ENCODE results near the gene CDX2. TPM values are rescaled to one million over a fixed set of nuclear protein-coding genes. Genes with fewer than 3 reads are reported as not detected.

Gene CDX2
- total and polyA plus RNA-seq, 10 of the 15 experiments (the other 5 are each of a cell fraction or from before 2014, with no cell fraction given), result 0.15 TPM; not detected in 9

DNA sequence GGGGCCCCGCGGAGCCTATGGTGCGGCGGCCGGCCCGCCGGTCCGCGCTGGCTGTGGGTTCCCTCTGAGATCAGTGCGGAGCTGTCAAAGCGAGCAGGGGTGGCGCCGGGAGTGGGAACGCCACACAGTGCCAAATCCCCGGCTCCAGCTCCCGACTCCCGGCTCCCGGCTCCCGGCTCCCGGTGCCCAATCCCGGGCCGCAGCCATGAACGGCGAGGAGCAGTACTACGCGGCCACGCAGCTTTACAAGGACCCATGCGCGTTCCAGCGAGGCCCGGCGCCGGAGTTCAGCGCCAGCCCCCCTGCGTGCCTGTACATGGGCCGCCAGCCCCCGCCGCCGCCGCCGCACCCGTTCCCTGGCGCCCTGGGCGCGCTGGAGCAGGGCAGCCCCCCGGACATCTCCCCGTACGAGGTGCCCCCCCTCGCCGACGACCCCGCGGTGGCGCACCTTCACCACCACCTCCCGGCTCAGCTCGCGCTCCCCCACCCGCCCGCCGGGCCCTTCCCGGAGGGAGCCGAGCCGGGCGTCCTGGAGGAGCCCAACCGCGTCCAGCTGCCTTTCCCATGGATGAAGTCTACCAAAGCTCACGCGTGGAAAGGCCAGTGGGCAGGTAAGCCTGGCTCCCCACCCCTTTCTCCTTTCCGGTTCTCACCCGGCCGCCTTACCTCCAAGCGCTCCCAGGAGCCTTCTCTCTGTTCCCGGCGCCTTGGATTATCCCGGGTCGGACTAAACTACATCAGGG lies 49.0 kb downstream of the CDX2 start, which contains the start of gene PDX1:
Gene PDX1 (plus strand): TSS at position 67 of the 743 bp plus-strand sequence. CDS start 139 bp downstream, at position 206.
- no peak within 1 kb of the TSS for H3K4me3 ChIP-seq
- ChIA-PET RAD21 (ENCODE audit: unreplicated experiment) (interaction anchor here (3.2 kb wide), 1 partner anchor 34 kb away, joined by 12 read pairs; no protein-coding TSS in a partner anchor), POLR2A (no interaction called here), CTCF (interaction anchor here (1.3 to 1.9 kb wide), 2 partner anchors 9 to 51 kb away, joined by 3 to 5 read pairs; no protein-coding TSS in a partner anchor), SMC1A (ENCODE audit: uncharacterized antibody, unreplicated experiment) (interaction anchor here (0.6 to 1.2 kb wide), 2 partner anchors 33 to 49 kb away, joined by 3 read pairs; no protein-coding TSS in a partner anchor)
- FAIRE-seq, result no peak
- no peak within 1 kb of the TSS for H3K27ac ChIP-seq (ENCODE audit: control insufficient read depth, insufficient read depth)
- H3K4me2 ChIP-seq (ENCODE audit: control insufficient read depth, insufficient read depth), result peak within 1 kb of the TSS; percentile 38
- H2AFZ ChIP-seq (ENCODE audit: control insufficient read depth, low read depth, low read length), result no peak within 1 kb of the TSS
- TF ChIP-seq ZNF274 (IDR thresholded peaks at IDR 0.05; ENCODE audit: insufficient read depth, insufficient read length), result no peak
- TF ChIP-seq, protein P1, sequence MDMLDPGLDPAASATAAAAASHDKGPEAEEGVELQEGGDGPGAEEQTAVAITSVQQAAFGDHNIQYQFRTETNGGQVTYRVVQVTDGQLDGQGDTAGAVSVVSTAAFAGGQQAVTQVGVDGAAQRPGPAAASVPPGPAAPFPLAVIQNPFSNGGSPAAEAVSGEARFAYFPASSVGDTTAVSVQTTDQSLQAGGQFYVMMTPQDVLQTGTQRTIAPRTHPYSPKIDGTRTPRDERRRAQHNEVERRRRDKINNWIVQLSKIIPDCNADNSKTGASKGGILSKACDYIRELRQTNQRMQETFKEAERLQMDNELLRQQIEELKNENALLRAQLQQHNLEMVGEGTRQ (IDR thresholded peaks at IDR 0.05; ENCODE audit: borderline replicate concordance, low read depth, low read length), result 0 out of 2 replicates have a peak, but pooled peaks have one; percentile 8
- peaks cover 2% of the 10 kb centered on the region; the same call in 1 of the 3 replicates for H3K9me3 ChIP-seq (replicated peaks; ENCODE audit: control insufficient read depth, insufficient read depth, low read length)
- ATAC-seq, result no peak
- H3K79me2 ChIP-seq (ENCODE audit: control insufficient read depth, insufficient read depth, low read length), result no peaks in the 10 kb centered on the region
- H3K4me1 ChIP-seq (ENCODE audit: control insufficient read depth, insufficient read depth, low read length), result no peaks in the 10 kb centered on the region
- H4K20me1 ChIP-seq (ENCODE audit: control insufficient read depth, insufficient read depth), result no peaks in the 10 kb centered on the region
- DNase-seq (ENCODE audit: low read depth, low spot score), result no peak
- 14% methylated on average over 44 of the region's 76 CpGs for WGBS (ENCODE audit: insufficient coverage, insufficient replicate concordance, low lambda C conversion rate, missing lambda C conversion rate)
- H3K36me3 ChIP-seq (ENCODE audit: control insufficient read depth in 2 of 2, insufficient read depth in 2 of 2, low read length in 1 of 2), result no peaks in the 10 kb centered on the region
- H3K27me3 ChIP-seq (replicated peaks in 1 of 2; ENCODE audit: control insufficient read depth in 2 of 2, insufficient read depth in 2 of 2, low read length in 1 of 2), result peaks cover 20 to 44% of the 10 kb centered on the region in 2 experiments
- intact Hi-C loops (cut with micrococcal nuclease; ENCODE audit: unreplicated experiment) (no loop called here), in situ Hi-C loops (cut with MboI) (no loop called here)
- H3K9ac ChIP-seq (ENCODE audit: control insufficient read depth, insufficient read depth, low read length), result no peak within 1 kb of the TSS
- BruUV-seq (replicated peaks), result no TSS peak

DNA sequence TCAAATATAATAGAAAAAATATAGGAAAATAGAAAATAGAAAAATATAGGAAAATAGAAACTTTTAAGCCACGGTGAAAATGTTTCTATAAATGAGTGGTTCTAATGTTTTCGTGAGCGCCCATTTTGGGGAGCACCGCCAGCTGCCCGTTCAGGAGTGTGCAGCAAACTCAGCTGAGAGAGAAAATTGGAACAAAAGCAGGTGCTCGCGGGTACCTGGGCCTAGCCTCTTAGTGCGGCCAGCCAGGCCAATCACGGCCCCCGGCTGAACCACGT lies 49.5 kb downstream of the CDX2 start:
- no peak overlapping the region for H3K4me3 ChIP-seq
- H3K27ac ChIP-seq (ENCODE audit: control insufficient read depth, insufficient read depth), result no peak overlapping the region
- H2AFZ ChIP-seq (ENCODE audit: control insufficient read depth, low read depth, low read length), result no peak overlapping the region
- H3K4me2 ChIP-seq (ENCODE audit: control insufficient read depth, insufficient read depth), result no peak overlapping the region
- H3K9me3 ChIP-seq (replicated peaks; ENCODE audit: control insufficient read depth, insufficient read depth, low read length), result peaks cover 2% of the 10 kb centered on the region; the same call in 1 of the 3 replicates
- no peaks in the 10 kb centered on the region for H3K36me3 ChIP-seq (ENCODE audit: control insufficient read depth in 2 of 2, insufficient read depth in 2 of 2, low read length in 1 of 2)
- ATAC-seq, result peak; percentile 44
- BruUV-seq (replicated peaks), result no TSS peak
- DNase-seq (ENCODE audit: low read depth, low spot score), result no peak
- POLR2A ChIA-PET, result no interaction called here
- in situ Hi-C loops (cut with MboI) (no loop called here), intact Hi-C loops (cut with micrococcal nuclease; ENCODE audit: unreplicated experiment) (no loop called here)
- no peaks in the 10 kb centered on the region for H3K79me2 ChIP-seq (ENCODE audit: control insufficient read depth, insufficient read depth, low read length)
- FAIRE-seq, result no peak
- H3K4me1 ChIP-seq (ENCODE audit: control insufficient read depth, insufficient read depth, low read length), result no peaks in the 10 kb centered on the region
- H3K27me3 ChIP-seq (replicated peaks in 1 of 2; ENCODE audit: control insufficient read depth in 2 of 2, insufficient read depth in 2 of 2, low read length in 1 of 2), result peaks cover 20 to 42% of the 10 kb centered on the region in 2 experiments
- H3K9ac ChIP-seq (ENCODE audit: control insufficient read depth, insufficient read depth, low read length), result no peak overlapping the region
- CTCF ChIA-PET, result interaction anchor here (1.3 to 1.9 kb wide), 3 partner anchors 8 to 50 kb away, joined by 3 to 5 read pairs (median 5); no protein-coding TSS in a partner anchor
- SMC1A ChIA-PET (ENCODE audit: uncharacterized antibody, unreplicated experiment), result interaction anchor here (0.6 kb wide), 1 partner anchor 49 kb away, joined by 3 read pairs; no protein-coding TSS in a partner anchor
- 27% methylated on average over 11 of the region's 11 CpGs for WGBS (ENCODE audit: insufficient coverage, insufficient replicate concordance, low lambda C conversion rate, missing lambda C conversion rate)
- RAD21 ChIA-PET (ENCODE audit: unreplicated experiment), result interaction anchor here (3.2 kb wide), 1 partner anchor 34 kb away, joined by 12 read pairs; no protein-coding TSS in a partner anchor
- no peaks in the 10 kb centered on the region for H4K20me1 ChIP-seq (ENCODE audit: control insufficient read depth, insufficient read depth)
- no peak for TF ChIP-seq MTA3 (IDR thresholded peaks at IDR 0.05; ENCODE audit: borderline replicate concordance, low read length)
- TF ChIP-seq HDGF (IDR thresholded peaks at IDR 0.05), result no peak
- TF ChIP-seq SREBF1 (IDR thresholded peaks at IDR 0.05; ENCODE audit: low read length), result no peak
- peak; percentile 62; the same call in 1 of the 2 replicates for TF ChIP-seq NFYB (IDR thresholded peaks at IDR 0.05; ENCODE audit: insufficient read depth, low read depth, low read length)
- no peak for TF ChIP-seq ZZZ3 (IDR thresholded peaks at IDR 0.05; ENCODE audit: control insufficient read depth, insufficient read length, low read depth)
- TF ChIP-seq, protein P1 (IDR thresholded peaks at IDR 0.05; ENCODE audit: borderline replicate concordance, low read depth, low read length), result no peak; the same call in 1 of the 2 replicates
- no peak for TF ChIP-seq FOS (IDR thresholded peaks at IDR 0.05; ENCODE audit: borderline replicate concordance, extremely low read depth, insufficient read length)
- no peak for TF ChIP-seq NBN (IDR thresholded peaks at IDR 0.05)
- TF ChIP-seq TCF12 (IDR thresholded peaks at IDR 0.05; ENCODE audit: low read depth, low read length), result no peak
- no peak for TF ChIP-seq PML (IDR thresholded peaks at IDR 0.05; ENCODE audit: low read length)
- no peak for TF ChIP-seq SUPT20H (IDR thresholded peaks at IDR 0.05; ENCODE audit: borderline replicate concordance, control insufficient read depth, low read depth, low read length)
- TF ChIP-seq, protein P2, sequence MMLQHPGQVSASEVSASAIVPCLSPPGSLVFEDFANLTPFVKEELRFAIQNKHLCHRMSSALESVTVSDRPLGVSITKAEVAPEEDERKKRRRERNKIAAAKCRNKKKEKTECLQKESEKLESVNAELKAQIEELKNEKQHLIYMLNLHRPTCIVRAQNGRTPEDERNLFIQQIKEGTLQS (IDR thresholded peaks at IDR 0.05; ENCODE audit: borderline replicate concordance, extremely low read depth, low read depth, low read length), result no peak

All from GM12878 (cell line).